ENCODE results near the gene ACACA. TPM values are rescaled to one million over a fixed set of nuclear protein-coding genes. Genes with fewer than 3 reads are reported as not detected.
"Not testable (repeated sequence)": the region's sequence is repeated elsewhere in the genome, so short reads cannot be mapped to it uniquely, and the experiment has no call there.

Gene ACACA
- total RNA-seq (2012; rRNA removed) = 34.9 and 59.3 TPM in 2 replicates

- Histone ChIP-seq H3K4me3 (ENCODE audit: low read length) (peak within 1 kb of the TSS; percentile 98), H3K4me2 (ENCODE audit: low read length) (peak within 1 kb of the TSS; percentile 85), H3K4me1 (ENCODE audit: control insufficient read depth, insufficient read depth, low read length) (peaks cover 5% of the 10 kb centered on the region), H3K9me3 (replicated peaks; ENCODE audit: low read length) (no peaks in the 10 kb centered on the region), H3K36me3 (ENCODE audit: insufficient read depth, low read length) (peaks cover 12% of the 10 kb centered on the region), H3K9ac (ENCODE audit: low read depth, low read length) (peak within 1 kb of the TSS; percentile 93), H3K27me3 (ENCODE audit: control insufficient read depth, insufficient read depth, low read length) (no peaks in the 10 kb centered on the region)
Measured at GRCh38 chr17:37406635-37407461, at the start of gene ACACA, which contains the start of gene TADA2A. Gene ACACA (minus strand): TSS chr17:37406836. CDS start chr17:37406299, 537 bp downstream. Gene TADA2A (plus strand): TSS chr17:37406886. CDS start chr17:37411366, 4,480 bp downstream.

GRCh38 chr17:37450112-37450511 lies 43.5 kb upstream of the ACACA start:
- Histone ChIP-seq H3K4me3 (ENCODE audit: low read length) (no peak overlapping the region), H3K4me1 (ENCODE audit: control insufficient read depth, insufficient read depth, low read length) (peaks cover 24% of the 10 kb centered on the region), H3K4me2 (ENCODE audit: low read length) (no peak overlapping the region), H3K27me3 (ENCODE audit: control insufficient read depth, insufficient read depth, low read length) (no peaks in the 10 kb centered on the region), H3K9ac (ENCODE audit: low read depth, low read length) (no peak overlapping the region), H3K36me3 (ENCODE audit: insufficient read depth, low read length) (peaks cover 8% of the 10 kb centered on the region), H3K9me3 (replicated peaks; ENCODE audit: low read length) (no peaks in the 10 kb centered on the region)

DNA sequence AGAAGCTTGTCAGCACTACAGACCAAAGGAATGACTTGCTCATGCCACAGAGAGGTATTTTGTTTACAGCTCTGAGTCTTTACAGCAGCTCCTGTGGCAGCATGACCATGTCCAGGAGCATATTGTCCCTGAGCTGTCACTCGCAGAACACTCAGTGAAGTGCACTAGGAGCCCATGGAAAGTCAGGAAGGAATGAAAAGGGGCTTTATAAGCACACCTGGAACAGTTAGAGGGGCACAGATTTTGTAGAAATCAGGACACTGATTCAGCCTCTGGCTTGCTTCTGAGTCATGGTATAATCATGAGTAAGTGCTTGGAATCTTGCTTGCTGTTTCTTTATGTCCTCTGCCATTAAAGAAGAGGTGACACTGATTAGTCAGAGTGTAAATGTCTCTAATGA lies 41.0 kb upstream of the ACACA start:
- peaks cover 18% of the 10 kb centered on the region for H3K4me1 ChIP-seq (ENCODE audit: control insufficient read depth, insufficient read depth, low read length)
- no peaks in the 10 kb centered on the region for H3K9me3 ChIP-seq (replicated peaks; ENCODE audit: low read length)
- peak overlapping the region; percentile 9 for H3K9ac ChIP-seq (ENCODE audit: low read depth, low read length)
- H3K4me3 ChIP-seq (ENCODE audit: low read length) = no peak overlapping the region
- H3K27me3 ChIP-seq (ENCODE audit: control insufficient read depth, insufficient read depth, low read length) = no peaks in the 10 kb centered on the region
- peaks cover 19% of the 10 kb centered on the region for H3K36me3 ChIP-seq (ENCODE audit: insufficient read depth, low read length)
- peak overlapping the region; percentile 59 for H3K4me2 ChIP-seq (ENCODE audit: low read length)

GRCh38 chr17:37446027-37446426 lies 39.4 kb upstream of the ACACA start:
- no peaks in the 10 kb centered on the region for H3K27me3 ChIP-seq (ENCODE audit: control insufficient read depth, insufficient read depth, low read length)
- no peaks in the 10 kb centered on the region for H3K9me3 ChIP-seq (replicated peaks; ENCODE audit: low read length)
- H3K4me3 ChIP-seq (ENCODE audit: low read length) = no peak overlapping the region
- peaks cover 22% of the 10 kb centered on the region for H3K4me1 ChIP-seq (ENCODE audit: control insufficient read depth, insufficient read depth, low read length)
- H3K36me3 ChIP-seq (ENCODE audit: insufficient read depth, low read length) = peaks cover 24% of the 10 kb centered on the region
- no peak overlapping the region for H3K9ac ChIP-seq (ENCODE audit: low read depth, low read length)
- no peak overlapping the region for H3K4me2 ChIP-seq (ENCODE audit: low read length)

GRCh38 chr17:37441369-37442014 lies 34.9 kb upstream of the ACACA start:
- not testable (repeated sequence) for H3K4me2 ChIP-seq (ENCODE audit: low read length); H3K9me3 ChIP-seq (replicated peaks; ENCODE audit: low read length); H3K4me1 ChIP-seq (ENCODE audit: control insufficient read depth, insufficient read depth, low read length); H3K27me3 ChIP-seq (ENCODE audit: control insufficient read depth, insufficient read depth, low read length); H3K4me3 ChIP-seq (ENCODE audit: low read length); H3K9ac ChIP-seq (ENCODE audit: low read depth, low read length)
- H3K36me3 ChIP-seq (ENCODE audit: insufficient read depth, low read length) = peaks cover 38% of the 10 kb centered on the region

- peaks cover 40% of the 10 kb centered on the region for H3K36me3 ChIP-seq (ENCODE audit: insufficient read depth, low read length)
- peaks cover 4% of the 10 kb centered on the region for H3K4me1 ChIP-seq (ENCODE audit: control insufficient read depth, insufficient read depth, low read length)
- H3K4me3 ChIP-seq (ENCODE audit: low read length) = no peak overlapping the region
- no peak overlapping the region for H3K4me2 ChIP-seq (ENCODE audit: low read length)
- H3K27me3 ChIP-seq (ENCODE audit: control insufficient read depth, insufficient read depth, low read length) = no peaks in the 10 kb centered on the region
- H3K9me3 ChIP-seq (replicated peaks; ENCODE audit: low read length) = no peaks in the 10 kb centered on the region
- H3K9ac ChIP-seq (ENCODE audit: low read depth, low read length) = no peak overlapping the region
Measured at GRCh38 chr17:37440424-37440823, 33.8 kb upstream of the ACACA start.

DNA sequence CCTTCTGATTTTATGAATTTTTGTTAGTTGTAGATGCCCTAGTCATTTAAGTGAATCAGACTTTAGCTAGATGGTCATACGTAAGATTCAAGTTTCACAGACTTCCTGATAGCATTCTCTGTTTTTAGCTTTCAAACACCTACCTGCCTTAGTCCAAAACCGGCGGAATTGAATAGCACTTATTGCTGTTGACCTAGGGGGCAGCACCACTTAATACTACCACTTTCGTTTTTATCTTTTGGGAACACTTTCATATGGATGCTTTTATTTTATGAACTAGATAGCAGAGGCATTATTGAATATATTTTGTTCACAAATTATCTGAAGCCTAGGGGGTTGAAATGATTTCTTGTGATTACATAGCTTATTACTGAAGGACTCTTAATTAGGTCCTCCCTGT lies 31.5 kb upstream of the ACACA start:
- Histone ChIP-seq H3K36me3 (ENCODE audit: insufficient read depth, low read length) (peaks cover 42% of the 10 kb centered on the region), H3K4me3 (ENCODE audit: low read length) (no peak overlapping the region), H3K4me2 (ENCODE audit: low read length) (no peak overlapping the region), H3K9me3 (replicated peaks; ENCODE audit: low read length) (no peaks in the 10 kb centered on the region), H3K27me3 (ENCODE audit: control insufficient read depth, insufficient read depth, low read length) (no peaks in the 10 kb centered on the region), H3K9ac (ENCODE audit: low read depth, low read length) (no peak overlapping the region), H3K4me1 (ENCODE audit: control insufficient read depth, insufficient read depth, low read length) (peaks cover 4% of the 10 kb centered on the region)

DNA sequence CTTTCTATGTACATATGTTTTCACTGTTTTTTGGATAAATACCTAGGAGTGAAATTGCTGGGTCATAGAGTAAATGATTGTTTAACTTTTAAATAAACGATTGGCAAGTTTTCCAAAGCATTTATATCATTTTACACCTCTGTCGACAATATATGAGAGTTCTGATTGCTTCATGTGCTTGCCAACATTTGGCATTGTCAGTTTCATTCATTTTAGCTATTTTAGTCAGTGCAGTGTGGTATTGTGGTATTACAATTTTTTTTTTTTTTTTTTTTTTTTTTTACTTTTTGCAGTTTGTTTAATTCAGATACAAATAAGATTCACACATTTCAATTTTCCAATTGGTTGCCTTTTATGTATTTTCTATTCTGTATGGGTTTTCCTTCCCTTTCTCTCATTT lies 26.0 kb upstream of the ACACA start:
- Histone ChIP-seq H3K4me3 (ENCODE audit: low read length) (no peak overlapping the region), H3K36me3 (ENCODE audit: insufficient read depth, low read length) (peaks cover 25% of the 10 kb centered on the region), H3K9ac (ENCODE audit: low read depth, low read length) (no peak overlapping the region), H3K4me2 (ENCODE audit: low read length) (no peak overlapping the region), H3K9me3 (replicated peaks; ENCODE audit: low read length) (no peaks in the 10 kb centered on the region), H3K27me3 (ENCODE audit: control insufficient read depth, insufficient read depth, low read length) (no peaks in the 10 kb centered on the region), H3K4me1 (ENCODE audit: control insufficient read depth, insufficient read depth, low read length) (peaks cover 10% of the 10 kb centered on the region)

DNA sequence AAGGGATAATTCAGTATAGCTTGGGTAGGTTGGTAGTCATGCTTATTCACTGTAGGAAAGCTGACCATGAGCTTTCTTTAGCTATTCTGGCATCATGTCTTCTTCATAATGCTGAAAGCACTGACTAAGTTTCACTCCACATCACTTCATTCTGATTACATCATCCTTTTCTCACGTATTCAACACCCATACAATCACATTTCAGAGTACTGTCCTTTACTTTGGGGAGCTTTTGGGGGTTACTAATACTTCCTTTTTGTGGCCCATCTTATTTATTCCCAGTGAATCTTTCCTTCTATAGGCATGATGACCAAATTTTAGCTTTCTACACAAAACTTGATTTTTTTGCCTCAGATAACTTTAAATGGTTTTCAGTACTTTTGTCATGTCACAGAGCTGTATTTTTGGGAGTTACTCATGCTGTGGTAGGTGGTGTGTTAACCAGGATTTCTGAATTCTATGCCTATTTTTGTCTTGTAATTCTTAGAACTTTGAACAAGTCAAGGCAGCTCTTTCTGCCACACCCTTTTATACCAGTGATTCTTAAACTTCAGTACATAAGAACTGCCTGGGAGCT lies 23.5 kb upstream of the ACACA start:
- H3K27me3 ChIP-seq (ENCODE audit: control insufficient read depth, insufficient read depth, low read length) = no peaks in the 10 kb centered on the region

GRCh38 chr17:37429453-37429852 lies 22.8 kb upstream of the ACACA start:
- Histone ChIP-seq H3K4me2 (ENCODE audit: low read length) (no peak overlapping the region), H3K27me3 (ENCODE audit: control insufficient read depth, insufficient read depth, low read length) (no peaks in the 10 kb centered on the region), H3K9ac (ENCODE audit: low read depth, low read length) (no peak overlapping the region), H3K4me3 (ENCODE audit: low read length) (no peak overlapping the region), H3K9me3 (replicated peaks; ENCODE audit: low read length) (no peaks in the 10 kb centered on the region), H3K4me1 (ENCODE audit: control insufficient read depth, insufficient read depth, low read length) (peaks cover 10% of the 10 kb centered on the region), H3K36me3 (ENCODE audit: insufficient read depth, low read length) (peaks cover 48% of the 10 kb centered on the region)

More for the DNA sequence above, 23.5 kb upstream of the ACACA start:
- Histone ChIP-seq H3K4me1 (ENCODE audit: control insufficient read depth, insufficient read depth, low read length) (peaks cover 10% of the 10 kb centered on the region), H3K36me3 (ENCODE audit: insufficient read depth, low read length) (peaks cover 44% of the 10 kb centered on the region), H3K4me3 (ENCODE audit: low read length) (no peak overlapping the region), H3K4me2 (ENCODE audit: low read length) (no peak overlapping the region), H3K9ac (ENCODE audit: low read depth, low read length) (peak overlapping the region; percentile 3), H3K9me3 (replicated peaks; ENCODE audit: low read length) (no peaks in the 10 kb centered on the region)

GRCh38 chr17:37429039-37429438 lies 22.4 kb upstream of the ACACA start:
- H3K9me3 ChIP-seq (replicated peaks; ENCODE audit: low read length) = no peaks in the 10 kb centered on the region
- H3K4me3 ChIP-seq (ENCODE audit: low read length) = no peak overlapping the region
- no peaks in the 10 kb centered on the region for H3K27me3 ChIP-seq (ENCODE audit: control insufficient read depth, insufficient read depth, low read length)
- H3K9ac ChIP-seq (ENCODE audit: low read depth, low read length) = no peak overlapping the region
- H3K4me2 ChIP-seq (ENCODE audit: low read length) = no peak overlapping the region
- H3K36me3 ChIP-seq (ENCODE audit: insufficient read depth, low read length) = peaks cover 45% of the 10 kb centered on the region
- peaks cover 10% of the 10 kb centered on the region for H3K4me1 ChIP-seq (ENCODE audit: control insufficient read depth, insufficient read depth, low read length)

Measured in skeletal muscle satellite cell (primary cell).